ENCODE data around the gene THRA.

The THRA gene

DNA sequence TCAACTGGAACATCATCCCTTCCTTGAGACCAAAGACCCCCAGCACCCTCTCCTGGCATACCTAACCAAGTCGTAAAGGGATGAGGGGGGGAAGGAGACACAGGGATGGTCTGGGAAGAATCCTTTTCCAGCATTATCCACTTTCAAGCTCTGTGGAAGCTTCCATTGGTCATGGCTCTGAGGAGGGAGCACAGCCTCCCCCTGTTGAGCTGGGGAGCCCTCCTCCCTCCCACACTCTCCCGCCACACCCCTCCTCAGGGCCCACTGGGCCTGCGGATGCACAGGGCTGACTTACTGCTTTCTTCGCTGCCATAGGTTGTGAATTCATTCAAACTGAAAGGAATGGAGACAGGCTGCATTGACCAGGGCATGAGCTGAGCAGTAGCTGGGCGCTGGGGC lies 35.2 kb upstream of the THRA start:
- no peak for DNase-seq

DNA sequence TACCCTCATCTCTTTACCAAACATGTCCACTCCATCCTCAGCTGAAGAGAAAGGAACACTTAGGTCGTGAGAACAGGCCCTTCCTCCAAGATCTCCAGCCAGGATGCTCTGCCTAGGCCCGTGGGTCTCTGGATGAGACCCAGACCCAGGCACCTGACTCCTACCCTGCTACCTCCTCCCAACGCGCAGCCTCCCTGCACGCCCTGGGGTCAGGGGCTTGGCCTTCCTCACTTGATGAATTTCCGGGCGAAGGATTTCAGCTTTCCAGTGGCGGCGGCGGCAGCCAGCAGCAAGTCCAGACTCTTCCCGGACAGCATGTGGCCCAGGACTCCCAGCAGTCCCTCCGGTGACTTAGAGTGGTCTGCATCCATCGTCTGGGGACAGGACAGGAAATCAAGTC lies 34.2 kb upstream of the THRA start:
- no peak for DNase-seq

DNA sequence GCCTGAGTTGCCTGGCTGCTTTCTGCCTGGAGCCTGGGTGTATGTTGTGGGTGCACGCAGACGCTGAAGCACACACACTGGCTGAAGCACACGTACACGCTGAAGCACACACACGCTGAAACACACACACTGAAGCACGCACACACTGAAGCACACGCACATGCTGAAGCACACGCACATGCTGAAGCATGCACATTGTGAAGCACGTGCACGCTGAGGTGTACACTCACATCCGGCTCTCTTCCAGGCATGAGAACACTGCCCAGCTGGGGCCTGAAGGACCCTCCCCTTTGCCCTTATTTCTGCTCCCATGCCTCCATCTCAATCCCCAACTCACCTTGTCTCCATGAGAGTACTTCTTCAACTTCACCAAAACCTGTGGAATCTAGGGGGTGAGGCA lies 31.1 kb upstream of the THRA start:
- DNase-seq, result no peak

DNA sequence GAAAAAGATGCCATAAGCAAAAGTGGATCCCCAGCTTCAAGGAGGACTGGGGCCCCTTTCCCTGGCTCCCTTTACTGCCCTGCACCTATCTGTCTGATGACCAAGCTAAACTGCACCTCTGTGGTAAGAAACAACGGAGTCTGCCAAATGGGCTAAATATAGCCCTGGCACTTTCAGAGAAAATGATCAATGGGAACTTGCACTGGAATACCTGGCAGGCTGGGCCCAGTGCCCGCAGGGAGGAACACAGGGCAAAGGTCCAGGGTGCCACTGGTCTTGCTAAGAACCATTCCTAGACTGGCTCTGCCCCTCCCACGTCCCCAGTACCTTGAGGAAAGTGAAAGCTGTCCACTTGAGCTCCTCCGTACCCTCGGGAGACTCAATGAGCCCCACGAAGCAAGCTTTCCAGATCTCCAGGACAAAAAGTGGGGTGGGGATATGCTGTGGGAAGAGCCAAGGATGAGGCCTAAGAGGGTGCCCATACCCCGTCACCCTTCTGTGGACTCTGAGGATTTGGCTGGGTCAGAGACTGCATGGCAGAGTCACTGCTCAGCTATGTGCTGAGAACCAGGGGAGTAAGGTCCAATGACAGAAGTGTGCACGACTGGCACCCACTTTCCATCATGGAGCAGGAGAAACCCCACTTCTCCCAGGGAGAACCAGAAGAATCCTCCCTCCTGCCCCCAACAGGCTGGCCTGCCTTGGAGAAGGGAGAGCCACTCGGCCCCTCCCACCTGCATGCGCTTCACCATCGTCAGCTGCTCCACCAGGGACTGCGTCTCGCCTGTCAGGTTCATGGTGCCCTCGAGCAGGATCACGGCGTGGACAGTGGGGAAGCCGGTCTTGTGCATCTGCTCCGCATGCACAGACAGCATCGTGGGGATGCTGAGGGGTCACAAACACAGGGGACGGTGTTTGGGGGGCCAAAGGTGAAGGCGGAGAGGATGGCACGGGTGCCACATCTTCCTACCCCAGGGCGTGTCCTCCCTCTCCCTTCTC lies 30.1 kb upstream of the THRA start:
- DNase-seq, result no peak

- no peak for DNase-seq
Measured at GRCh38 chr17:40033339-40033738, 29.4 kb upstream of the THRA start.

DNA sequence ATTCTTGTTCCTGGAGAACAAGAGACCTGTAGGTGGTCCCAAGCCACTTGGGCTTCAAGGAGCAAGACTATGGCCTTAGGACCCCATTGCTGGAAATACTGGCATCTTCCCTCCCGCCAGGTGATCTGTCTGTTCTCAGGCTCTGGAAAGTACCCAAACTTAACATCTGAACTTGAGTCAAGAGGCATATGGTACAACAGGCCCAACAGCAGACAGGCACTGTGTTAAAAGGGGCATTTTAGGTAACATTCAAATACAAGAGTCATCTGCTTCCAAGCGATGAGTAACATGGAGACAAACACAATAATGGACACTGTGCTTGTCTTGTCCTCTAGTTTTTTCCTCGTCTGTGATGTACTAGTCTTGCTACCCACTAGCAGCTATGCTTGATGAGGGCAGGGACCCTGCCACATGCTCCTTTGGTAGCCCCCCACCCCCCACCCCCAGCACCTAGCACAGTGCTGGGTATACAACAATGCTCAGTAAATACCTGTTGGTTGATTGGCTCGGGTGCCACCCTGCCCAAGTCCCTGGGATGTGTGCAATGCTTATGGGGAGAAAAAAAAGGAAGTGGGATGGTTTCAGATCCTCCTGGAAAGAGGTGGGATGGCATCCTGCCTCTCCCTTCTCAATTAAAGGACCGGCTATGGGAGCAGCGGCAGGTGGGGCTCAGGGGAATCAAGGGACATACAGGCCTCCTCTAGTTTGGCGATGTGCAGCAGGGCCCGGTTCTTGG lies 28.2 kb upstream of the THRA start:
- no peak for DNase-seq

DNA sequence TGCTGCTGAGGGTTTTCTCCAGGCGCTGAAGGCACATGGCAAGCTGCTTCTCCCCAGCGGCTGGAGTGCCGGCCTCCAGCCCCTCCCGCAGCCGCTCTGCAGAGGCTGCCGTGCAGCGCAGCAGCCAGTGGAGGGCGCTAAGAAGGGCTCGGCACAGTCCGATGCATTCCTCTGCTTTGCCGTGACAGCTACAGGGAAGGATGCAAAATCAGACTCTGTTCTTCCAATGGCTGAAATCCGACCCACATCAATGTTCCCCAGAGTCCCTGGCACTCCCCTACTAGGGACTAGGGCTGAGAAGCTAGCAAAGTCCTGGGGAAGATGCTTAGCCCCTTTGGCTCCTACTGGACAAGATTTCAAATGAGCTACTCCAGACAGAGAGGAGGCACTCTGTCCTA lies 27.6 kb upstream of the THRA start:
- peak; percentile 25 for DNase-seq

- DNase-seq, result no peak
Measured at GRCh38 chr17:40038882-40039513, 23.8 kb upstream of the THRA start.

DNA sequence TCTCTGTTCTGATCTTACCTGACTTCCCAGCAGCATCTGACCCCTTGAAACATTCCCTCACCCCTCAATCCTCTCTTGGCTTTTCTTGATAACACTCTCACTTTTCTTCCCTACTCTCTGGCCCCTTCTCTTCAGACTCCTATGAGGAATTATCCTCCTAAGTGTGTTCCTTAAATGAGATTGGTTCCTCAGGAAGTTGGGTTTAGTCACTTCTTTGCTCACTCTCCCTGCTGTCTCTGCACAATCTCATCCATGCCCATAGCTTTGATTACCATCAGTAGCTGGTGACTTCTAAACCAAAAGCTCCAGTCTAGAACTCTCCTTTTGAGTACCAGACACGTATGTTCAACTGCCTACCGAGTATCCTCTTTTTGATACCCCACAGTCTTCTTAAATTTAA lies 21.6 kb upstream of the THRA start:
- no peak for DNase-seq

GRCh38 chr17:40056379-40057015 lies 6.3 kb upstream of the THRA start:
- no peak for DNase-seq

GRCh38 chr17:40058186-40058784 lies 4.5 kb upstream of the THRA start:
- no peak for DNase-seq

- DNase-seq, result no peak
Measured at GRCh38 chr17:40058865-40059264, 3.9 kb upstream of the THRA start.

- DNase-seq, result no peak
Measured at GRCh38 chr17:40059729-40060475, 2.9 kb upstream of the THRA start.

- no peak for DNase-seq
Measured at GRCh38 chr17:40060887-40061608, 1.7 kb upstream of the THRA start.

DNA sequence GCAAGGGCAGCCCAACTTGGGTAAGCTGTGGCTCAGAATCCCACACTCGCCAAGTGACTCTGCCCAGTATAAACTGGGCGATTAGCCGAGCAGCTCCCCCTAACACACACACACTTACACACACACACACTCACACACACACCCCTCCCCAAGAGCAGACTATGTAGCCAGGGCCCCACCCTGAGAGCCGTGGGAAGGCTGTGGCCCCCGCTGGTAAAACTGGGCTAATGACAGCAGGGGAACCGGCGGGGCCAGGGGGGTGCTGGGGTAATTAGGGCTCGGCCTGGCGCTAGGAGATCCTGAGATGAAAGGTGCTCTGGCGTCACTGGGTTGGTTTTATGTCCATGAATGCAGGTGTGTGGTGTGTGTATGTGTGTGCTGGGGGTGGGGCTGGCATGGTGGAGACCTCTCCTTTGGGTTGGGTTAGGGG lies 1.1 kb upstream of the THRA start:
- no peak for DNase-seq

- peak; percentile 37 for DNase-seq
Measured at GRCh38 chr17:40063187-40063771, 514 bp downstream of the THRA start.

- peak; percentile 36 for DNase-seq
Measured at GRCh38 chr17:40063901-40064531, 1.3 kb downstream of the THRA start.

DNA sequence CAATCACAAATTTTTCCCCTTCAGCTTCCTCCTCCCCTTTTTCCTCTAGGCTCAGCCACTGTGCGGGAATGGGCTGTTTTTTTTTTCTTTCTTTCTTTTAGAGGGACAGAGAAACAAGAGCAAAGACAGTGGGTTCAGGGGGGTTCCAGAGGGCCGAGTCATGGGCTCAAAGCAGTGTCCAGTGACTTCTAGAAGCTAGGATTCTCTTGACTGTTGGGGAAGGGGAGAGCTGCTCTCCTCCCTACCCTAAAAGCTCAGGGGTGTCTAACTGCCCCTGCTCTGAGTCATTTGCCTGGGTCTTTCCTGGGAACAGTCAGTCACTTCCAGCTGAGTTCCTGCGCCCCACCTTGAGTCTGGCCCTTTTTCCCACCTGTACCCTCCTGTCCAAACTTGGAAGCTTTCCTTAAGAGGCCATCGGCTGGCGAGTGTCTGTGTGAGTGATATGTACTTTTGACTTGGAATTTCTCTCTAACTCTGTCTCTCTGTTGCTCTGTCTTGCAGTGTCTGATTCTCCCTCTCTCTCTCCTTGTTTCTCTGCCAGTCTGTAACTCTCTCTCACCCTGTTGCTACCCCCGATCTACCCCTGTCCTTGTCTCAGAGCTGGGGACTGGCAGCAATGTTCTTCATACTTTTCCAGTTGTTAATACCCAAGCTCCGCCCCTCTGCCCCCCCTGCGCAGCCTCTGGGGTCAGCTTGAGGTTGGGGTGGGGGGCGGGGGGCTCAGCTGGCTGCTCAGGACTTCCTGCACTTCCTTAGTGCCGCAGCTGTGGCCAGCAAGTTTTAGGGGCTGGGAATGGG lies 2.4 kb downstream of the THRA start:
- DNase-seq, result no peak

DNA sequence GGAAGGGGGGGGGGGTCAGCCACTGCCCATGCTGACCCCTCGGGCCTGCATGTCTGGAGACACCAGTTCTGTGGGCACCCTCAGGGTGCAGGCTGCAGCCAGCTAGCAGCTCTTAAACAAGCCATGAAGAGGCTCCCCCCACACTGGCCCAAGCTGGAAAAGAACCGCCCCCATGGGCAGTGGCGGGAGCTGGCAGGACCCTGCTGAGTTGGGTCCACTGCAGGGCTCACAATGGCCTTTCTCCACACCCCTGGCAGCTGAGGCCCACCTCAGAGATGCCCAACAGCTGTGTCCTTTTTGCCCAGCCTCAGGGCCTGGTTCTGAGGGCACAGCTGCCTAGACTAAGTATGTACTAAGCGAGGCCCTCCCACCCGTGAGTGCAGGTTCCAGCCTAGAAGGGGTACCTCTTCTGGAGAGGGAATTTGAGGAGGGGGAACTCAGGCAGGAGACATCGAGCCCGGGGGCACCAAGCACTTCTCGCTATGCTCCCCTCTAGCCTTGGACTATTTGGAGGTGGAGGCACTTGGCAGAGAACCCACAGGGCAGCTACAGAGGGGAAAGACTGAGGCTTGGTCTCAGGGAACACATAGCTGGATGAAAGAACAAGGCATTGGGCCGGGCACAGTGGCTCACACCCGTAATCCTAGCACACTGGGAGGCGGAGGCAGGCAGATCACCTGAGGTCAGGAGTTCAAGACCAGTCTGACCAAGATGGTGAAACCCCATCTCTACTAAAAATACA lies 3.2 kb downstream of the THRA start:
- no peak for DNase-seq

Measured in activated CD4-positive, alpha-beta T cell treated with anti-CD3 and anti-CD28 coated beads for 48 hours (primary cell).